Endothelial cell of umbilical vein (primary cell): ENCODE data around the gene HOXB5. TPM values are rescaled to one million over a fixed set of nuclear protein-coding genes. Genes with fewer than 3 reads are reported as not detected.

ENCODE experiments used
- BruUV-seq: library from RNA; stranded (reverse); fragments of 400-500 nt; replicated peaks from 2 replicates; lab custom pipeline; 2021; lab: Mats Ljungman, UMichigan
- CTCF ChIA-PET: fragments of 300-600, 350-600 bp; sonication (Branson Sonifier 250); formaldehyde crosslinking; loops from one replicate; lab custom pipeline; 2021; ENCODE audit warnings: antibody characterized with exemption, inconsistent platforms; lab: Charles Lee
- POLR2A ChIA-PET: fragments of 300-600, 350-600 bp; sonication (Branson Sonifier 250); formaldehyde crosslinking; loops from one replicate; lab custom pipeline; 2021; ENCODE audit warnings: antibody characterized with exemption, inconsistent platforms; lab: Charles Lee
- DNase-seq: peaks from one replicate; pipeline ENCODE4 v3.0.0-alpha.2; 2011; ENCODE audit warnings: low read depth, low spot score
- FAIRE-seq: peaks from 2 replicates; lab custom pipeline; 2011; peaks lifted over from hg19 to GRCh38; lab: Jason Lieb, UNC
- H2AFZ ChIP-seq: 2 replicates; pipeline ENCODE4 v1.6.0; 2012; ENCODE audit warnings: low read depth, low read length, control low read depth, inconsistent platforms
- H3K27ac ChIP-seq: 2 replicates; pipeline ENCODE4 v1.5.1; 2011; ENCODE audit warnings: low read depth, mild to moderate bottlenecking, control low read depth, low read length, moderate library complexity; ENCODE audit not compliant: insufficient read depth
- H3K27me3 ChIP-seq, 2 experiments: 2 replicates each; pipeline versions ENCODE4 v1.6.0 to v1.6.1; 2011; ENCODE audit warnings: low read length in 2 of 2, mixed read lengths in 1 of 2; ENCODE audit not compliant: control insufficient read depth in 2 of 2, insufficient read depth in 2 of 2
- H3K36me3 ChIP-seq, 2 experiments: 2 replicates in 1 of 2; 3 replicates in 1 of 2; pipeline ENCODE4 v1.5.1; 2011; ENCODE audit warnings: low read length in 2 of 2, mild to moderate bottlenecking in 1 of 2, moderate library complexity in 1 of 2; ENCODE audit not compliant: control insufficient read depth in 2 of 2, insufficient read depth in 2 of 2; ENCODE audit errors: extremely low read depth in 1 of 2
- H3K4me1 ChIP-seq: 3 replicates; pipeline ENCODE4 v1.5.1; 2011; ENCODE audit warnings: mild to moderate bottlenecking, low read length; ENCODE audit not compliant: control insufficient read depth, insufficient read depth; ENCODE audit errors: extremely low read depth
- H3K4me2 ChIP-seq: 2 replicates; pipeline ENCODE4 v1.6.1; 2011; ENCODE audit warnings: low read length, control low read depth, mixed read lengths; ENCODE audit not compliant: insufficient read depth
- H3K4me3 ChIP-seq, 3 experiments: fragments of 200-600 bp in 1 of 3; sonication (generic), shearing (Covaris generic) in 1 of 3; replicated peaks in 1 of 3; 2 replicates each; pipeline ENCODE4 v1.5.1; 2011 to 2016; ENCODE audit warnings: control low read depth in 3 of 3, low read length in 3 of 3, mild to moderate bottlenecking in 2 of 3, inconsistent platforms in 1 of 3, low read depth in 1 of 3, moderate library complexity in 1 of 3; ENCODE audit not compliant: insufficient read depth in 1 of 3
- H3K79me2 ChIP-seq: 2 replicates; pipeline ENCODE4 v1.6.0; 2012; ENCODE audit warnings: low read length, inconsistent platforms; ENCODE audit not compliant: control insufficient read depth, insufficient read depth
- H3K9ac ChIP-seq: replicated peaks from 2 replicates; pipeline ENCODE3; 2011; ENCODE audit warnings: low read length, control low read depth; ENCODE audit not compliant: insufficient read depth; ENCODE audit errors: extremely low read depth
- H3K9me1 ChIP-seq: replicated peaks from 3 replicates; pipeline ENCODE4 v1.6.0; 2011; ENCODE audit warnings: mild to moderate bottlenecking, low read length; ENCODE audit not compliant: control insufficient read depth, insufficient read depth; ENCODE audit errors: extremely low read depth
- H3K9me3 ChIP-seq: replicated peaks from 2 replicates; pipeline ENCODE4 v1.5.1; 2012; ENCODE audit warnings: low read length, inconsistent platforms; ENCODE audit not compliant: control insufficient read depth, insufficient read depth
- H4K20me1 ChIP-seq: replicated peaks from 2 replicates; pipeline ENCODE3; 2011; ENCODE audit warnings: mild to moderate bottlenecking, low read length; ENCODE audit not compliant: control insufficient read depth, insufficient read depth; ENCODE audit errors: extremely low read depth
- EZH2 ChIP-seq: IDR thresholded peaks from 2 replicates; pipeline ENCODE4 v1.6.1; 2012; ENCODE audit warnings: borderline replicate concordance, low read depth, mild to moderate bottlenecking, moderate library complexity, low read length, inconsistent platforms; ENCODE audit not compliant: severe bottlenecking
- FOS ChIP-seq: IDR thresholded peaks from 2 replicates; pipeline ENCODE4 v1.6.1; 2011; ENCODE audit warnings: mild to moderate bottlenecking, low read length, moderate library complexity, borderline replicate concordance; ENCODE audit not compliant: insufficient read depth
- GATA2 ChIP-seq: IDR thresholded peaks from 2 replicates; pipeline ENCODE4 v1.7.0; 2011; ENCODE audit warnings: low read depth, mild to moderate bottlenecking, moderate library complexity, mixed read lengths, low read length; ENCODE audit not compliant: insufficient read length, insufficient read depth
- JUN ChIP-seq: IDR thresholded peaks from 2 replicates; pipeline ENCODE4 v1.6.1; 2011; ENCODE audit warnings: borderline replicate concordance, low read depth; ENCODE audit not compliant: insufficient read length, insufficient read depth
- MYC ChIP-seq: IDR thresholded peaks from one replicate; pipeline ENCODE4 v1.6.1; 2011; ENCODE audit warnings: mild to moderate bottlenecking, low read depth, low read length
- POLR2A ChIP-seq: IDR thresholded peaks from 2 replicates; pipeline ENCODE4 v1.6.1; 2012; ENCODE audit warnings: low read depth, mild to moderate bottlenecking, control low read depth, low read length
- POLR2AphosphoS5 ChIP-seq: IDR thresholded peaks from 2 replicates; pipeline ENCODE4 v1.6.1; 2012; ENCODE audit warnings: low read depth, mild to moderate bottlenecking, control low read depth, low read length, moderate library complexity; ENCODE audit not compliant: insufficient read depth
- dilution Hi-C: fragments of 300-500 bp; cut with MboI; formaldehyde crosslinking; loops from one replicate; pipeline ENCODE4 v1.15.0; 2019; ENCODE audit warnings: low sequenced_read_pairs; ENCODE audit not compliant: extremely low pct_ligation_motif_present
- intact Hi-C: fragments of 100-400 bp; cut with micrococcal nuclease; formaldehyde crosslinking; loops from one replicate; pipeline ENCODE4 v1.10.0; 2022
- polyA plus RNA-seq, 4 experiments: library from polyadenylated mRNA; depleted of rRNA in 3 of 4; stranded (reverse) in 3 of 4; unstranded in 1 of 4; fragments of >200 nt; gene quantifications; 2 replicates each; pipeline versions ENCODE4 v1.2.1 to v1.2.3, GENCODE V29; 2011 to 2012; ENCODE audit warnings: missing spikeins in 1 of 4
- total RNA-seq: library from RNA; stranded (reverse); gene quantifications from 2 replicates; pipeline ENCODE4 v1.2.3, GENCODE V29; 2021
- TF ChIP-seq, protein P1 (sequence below): IDR thresholded peaks from 2 replicates; pipeline ENCODE4 v1.6.1; 2011; ENCODE audit not compliant: insufficient read depth, insufficient read length
- TF ChIP-seq, protein P2 (sequence below), 2 donors: IDR thresholded peaks; 1 replicate in 1 of 2; 2 replicates in 1 of 2; pipeline ENCODE4 v1.5.1; 2011; ENCODE audit warnings: low read length in 2 of 2, mild to moderate bottlenecking in 2 of 2, moderate library complexity in 2 of 2, control low read depth in 1 of 2, inconsistent platforms in 1 of 2, low read depth in 1 of 2; ENCODE audit not compliant: insufficient read depth in 1 of 2; ENCODE audit errors: extremely low read depth in 1 of 2

HOXB5 gene
- total and polyA plus RNA-seq, 2 donors (not counting 3 experiments of a cell fraction or from before 2014, with no cell fraction given): 2.0 to 8.5 TPM

DNA sequence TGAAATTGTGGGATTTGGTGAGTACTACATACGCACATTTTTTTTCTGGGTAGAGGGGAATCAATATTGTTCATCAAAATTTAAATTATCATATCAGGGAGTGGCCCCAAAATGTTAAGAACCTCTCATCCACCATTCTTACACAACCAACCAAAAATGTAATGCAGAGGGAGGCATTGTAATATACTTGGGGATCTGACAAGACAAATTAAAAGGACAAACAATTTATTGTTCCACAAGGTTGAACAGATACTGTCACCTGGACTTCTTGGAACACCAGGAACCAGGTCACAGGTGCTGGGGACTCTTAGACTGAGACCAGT is 47.2 kb upstream of the HOXB5 start:
- H3K4me2 ChIP-seq: no peak overlapping the region
- ChIA-PET POLR2A (no interaction called here), CTCF (interaction anchor here (1.6 to 1.9 kb wide), 3 partner anchors 9 to 238 kb away, joined by 4 to 6 read pairs (median 5); partner anchors contain the start of gene HOXB9)
- intact Hi-C loops: no loop called here
- no peak overlapping the region for H3K9ac ChIP-seq
- no peaks in the 10 kb centered on the region for H3K9me1 ChIP-seq
- BruUV-seq: no TSS peak
- H3K36me3 ChIP-seq: no peaks in the 10 kb centered on the region
- H3K27me3 ChIP-seq: peaks cover 78 to 89% of the 10 kb centered on the region in 2 experiments
- H4K20me1 ChIP-seq: no peaks in the 10 kb centered on the region
- no peaks in the 10 kb centered on the region for H3K79me2 ChIP-seq
- H3K4me1 ChIP-seq: no peaks in the 10 kb centered on the region
- no peaks in the 10 kb centered on the region for H3K9me3 ChIP-seq
- no peak for TF ChIP-seq JUN
- TF ChIP-seq POLR2A: no peak
- TF ChIP-seq, protein P1, sequence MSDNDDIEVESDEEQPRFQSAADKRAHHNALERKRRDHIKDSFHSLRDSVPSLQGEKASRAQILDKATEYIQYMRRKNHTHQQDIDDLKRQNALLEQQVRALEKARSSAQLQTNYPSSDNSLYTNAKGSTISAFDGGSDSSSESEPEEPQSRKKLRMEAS: no peak
- TF ChIP-seq POLR2AphosphoS5: no peak
- TF ChIP-seq GATA2: no peak
- no peak for TF ChIP-seq MYC
- no peak for TF ChIP-seq EZH2
- no peak for TF ChIP-seq FOS
- TF ChIP-seq, protein P2, sequence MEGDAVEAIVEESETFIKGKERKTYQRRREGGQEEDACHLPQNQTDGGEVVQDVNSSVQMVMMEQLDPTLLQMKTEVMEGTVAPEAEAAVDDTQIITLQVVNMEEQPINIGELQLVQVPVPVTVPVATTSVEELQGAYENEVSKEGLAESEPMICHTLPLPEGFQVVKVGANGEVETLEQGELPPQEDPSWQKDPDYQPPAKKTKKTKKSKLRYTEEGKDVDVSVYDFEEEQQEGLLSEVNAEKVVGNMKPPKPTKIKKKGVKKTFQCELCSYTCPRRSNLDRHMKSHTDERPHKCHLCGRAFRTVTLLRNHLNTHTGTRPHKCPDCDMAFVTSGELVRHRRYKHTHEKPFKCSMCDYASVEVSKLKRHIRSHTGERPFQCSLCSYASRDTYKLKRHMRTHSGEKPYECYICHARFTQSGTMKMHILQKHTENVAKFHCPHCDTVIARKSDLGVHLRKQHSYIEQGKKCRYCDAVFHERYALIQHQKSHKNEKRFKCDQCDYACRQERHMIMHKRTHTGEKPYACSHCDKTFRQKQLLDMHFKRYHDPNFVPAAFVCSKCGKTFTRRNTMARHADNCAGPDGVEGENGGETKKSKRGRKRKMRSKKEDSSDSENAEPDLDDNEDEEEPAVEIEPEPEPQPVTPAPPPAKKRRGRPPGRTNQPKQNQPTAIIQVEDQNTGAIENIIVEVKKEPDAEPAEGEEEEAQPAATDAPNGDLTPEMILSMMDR (IDR thresholded peaks at IDR 0.05; ENCODE audit: extremely low read depth in 1 of 2, insufficient read depth in 1 of 2, low read depth in 1 of 2, low read length in 2 of 2): no peak
- no peak overlapping the region for H3K27ac ChIP-seq
- H2AFZ ChIP-seq: no peak overlapping the region
- DNase-seq: no peak
- no peak for FAIRE-seq
- no peak overlapping the region for H3K4me3 ChIP-seq
- dilution Hi-C loops: no loop called here
